ENCODE results near the gene CDH23.

Gene CDH23

GRCh38 chr10:71397296-71398212, 834 bp downstream of the CDH23 start:
- no peak for TF ChIP-seq CTCF (conservative IDR thresholded peaks at IDR 0.05; ENCODE audit: low read depth)
- ChIA-PET CTCF (interaction anchor here (0.5 to 1.7 kb wide), 5 partner anchors 12 to 639 kb away, joined by 3 to 9 read pairs (median 3); no protein-coding TSS in a partner anchor), POLR2A (ENCODE audit: low non-redundant PET) (no interaction called here)
- no peak overlapping the region for H3K27ac ChIP-seq
- DNase-seq (ENCODE audit: low spot score) = no peak

GRCh38 chr10:71398976-71399375, 2.3 kb downstream of the CDH23 start:
- no peak for DNase-seq (ENCODE audit: low spot score)
- POLR2A ChIA-PET (ENCODE audit: low non-redundant PET) = no interaction called here
- no peak for TF ChIP-seq CTCF (conservative IDR thresholded peaks at IDR 0.05; ENCODE audit: low read depth)
- H3K27ac ChIP-seq = no peak overlapping the region
- CTCF ChIA-PET = interaction anchor here (0.6 to 1.4 kb wide), 5 partner anchors 24 to 210 kb away, joined by 3 to 6 read pairs (median 3); no protein-coding TSS in a partner anchor

- TF ChIP-seq CTCF (conservative IDR thresholded peaks at IDR 0.05; ENCODE audit: low read depth) = no peak
- POLR2A ChIA-PET (ENCODE audit: low non-redundant PET) = no interaction called here
Measured at GRCh38 chr10:71399946-71400345, 3.2 kb downstream of the CDH23 start.

GRCh38 chr10:71401056-71401455, 4.3 kb downstream of the CDH23 start:
- no peak overlapping the region for H3K27ac ChIP-seq
- DNase-seq (ENCODE audit: low spot score) = no peak
- TF ChIP-seq CTCF (conservative IDR thresholded peaks at IDR 0.05; ENCODE audit: low read depth) = no peak
- POLR2A ChIA-PET (ENCODE audit: low non-redundant PET) = no interaction called here
- CTCF ChIA-PET = no interaction called here

More at GRCh38 chr10:71399946-71400345, 3.2 kb downstream of the CDH23 start:
- CTCF ChIA-PET = interaction anchor here (0.7 to 1.0 kb wide), 2 partner anchors 16 to 170 kb away, joined by 3 to 6 read pairs; no protein-coding TSS in a partner anchor
- no peak overlapping the region for H3K27ac ChIP-seq
- no peak for DNase-seq (ENCODE audit: low spot score)

GRCh38 chr10:71402005-71402404, 5.3 kb downstream of the CDH23 start:
- H3K27ac ChIP-seq = no peak overlapping the region
- no peak for TF ChIP-seq CTCF (conservative IDR thresholded peaks at IDR 0.05; ENCODE audit: low read depth)
- POLR2A ChIA-PET (ENCODE audit: low non-redundant PET) = no interaction called here
- no peak for DNase-seq (ENCODE audit: low spot score)
- CTCF ChIA-PET = no interaction called here

- CTCF ChIA-PET = interaction anchor here (0.5 kb wide), 1 partner anchor 45 kb away, joined by 3 read pairs; no protein-coding TSS in a partner anchor
- H3K27ac ChIP-seq = no peak overlapping the region
- DNase-seq (ENCODE audit: low spot score) = no peak
- POLR2A ChIA-PET (ENCODE audit: low non-redundant PET) = no interaction called here
- TF ChIP-seq CTCF (conservative IDR thresholded peaks at IDR 0.05; ENCODE audit: low read depth) = no peak
Measured at GRCh38 chr10:71404503-71405295, 8.0 kb downstream of the CDH23 start.

Data from RWPE1 (cell line).